Right hindlimb (tissue), 1 donor: ENCODE measurements around the gene SPEG.

Source experiments
- DNase-seq: peaks from one replicate; pipeline ENCODE4 v3.0.0-alpha.2; 2018

The SPEG gene

DNA sequence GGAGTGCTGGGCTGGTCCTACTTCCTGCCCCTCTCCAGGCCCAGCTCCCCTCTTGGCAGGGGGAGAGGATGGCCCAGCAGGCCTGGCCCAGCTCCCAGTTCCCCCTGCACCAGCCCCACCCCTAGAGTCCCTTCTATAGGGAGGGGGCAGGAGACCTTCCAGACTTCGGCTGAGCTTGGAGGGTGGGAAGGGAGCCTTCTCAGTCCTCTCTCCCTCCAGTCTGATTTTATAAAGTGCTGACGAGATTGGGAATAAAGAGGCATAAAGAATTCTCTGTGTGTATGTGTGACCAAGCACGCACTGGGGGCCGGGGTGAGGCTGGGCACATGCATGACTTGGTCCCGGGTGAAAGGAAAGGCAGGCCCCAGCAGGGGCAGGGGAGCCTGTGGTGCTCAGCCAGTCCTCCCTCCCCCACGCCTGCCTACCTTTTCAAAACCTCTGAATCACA lies 103.9 kb downstream of the SPEG start:
- peak; percentile 72 for DNase-seq

DNA sequence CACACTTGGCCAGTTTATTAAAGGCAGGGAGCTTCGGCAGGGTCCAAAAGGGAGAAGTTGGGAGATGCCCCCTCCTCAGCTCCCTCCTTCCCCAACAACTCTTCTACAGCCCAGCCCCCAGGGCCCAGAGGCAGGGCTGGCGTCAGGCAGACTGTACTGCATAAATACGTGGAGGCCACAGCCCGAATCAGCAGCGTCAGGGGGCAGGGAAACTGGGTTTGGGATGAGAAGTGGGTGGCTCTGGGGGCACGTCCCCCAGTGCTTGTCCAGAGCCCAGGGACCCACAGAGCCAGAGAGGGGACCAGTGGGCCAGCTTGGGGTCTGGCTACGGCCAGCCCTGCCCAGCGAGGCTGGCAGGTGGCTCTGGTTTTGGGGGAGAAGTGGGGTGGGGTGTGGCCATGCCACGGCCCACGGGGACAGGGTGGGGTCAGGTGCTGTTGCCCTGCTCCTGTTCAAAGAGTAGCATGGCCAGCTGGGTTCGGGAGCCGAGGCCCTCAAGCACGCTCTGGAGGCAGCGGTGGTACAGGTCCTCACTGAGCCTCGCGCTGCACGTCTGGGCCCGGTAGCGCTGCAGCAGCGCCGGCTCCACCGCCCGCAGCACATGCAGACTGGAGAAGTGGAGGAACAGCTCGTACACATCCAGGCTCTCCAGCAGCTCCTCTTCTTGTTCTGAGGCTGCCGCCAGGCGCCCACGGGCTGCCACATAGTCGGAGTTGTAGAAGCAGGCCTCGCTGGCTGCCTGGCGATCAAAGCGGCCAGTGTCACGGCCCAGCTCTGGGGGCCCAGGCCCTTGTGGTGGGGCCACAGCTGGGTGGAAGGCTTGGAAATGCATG lies 104.5 kb downstream of the SPEG start:
- no peak for DNase-seq

DNA sequence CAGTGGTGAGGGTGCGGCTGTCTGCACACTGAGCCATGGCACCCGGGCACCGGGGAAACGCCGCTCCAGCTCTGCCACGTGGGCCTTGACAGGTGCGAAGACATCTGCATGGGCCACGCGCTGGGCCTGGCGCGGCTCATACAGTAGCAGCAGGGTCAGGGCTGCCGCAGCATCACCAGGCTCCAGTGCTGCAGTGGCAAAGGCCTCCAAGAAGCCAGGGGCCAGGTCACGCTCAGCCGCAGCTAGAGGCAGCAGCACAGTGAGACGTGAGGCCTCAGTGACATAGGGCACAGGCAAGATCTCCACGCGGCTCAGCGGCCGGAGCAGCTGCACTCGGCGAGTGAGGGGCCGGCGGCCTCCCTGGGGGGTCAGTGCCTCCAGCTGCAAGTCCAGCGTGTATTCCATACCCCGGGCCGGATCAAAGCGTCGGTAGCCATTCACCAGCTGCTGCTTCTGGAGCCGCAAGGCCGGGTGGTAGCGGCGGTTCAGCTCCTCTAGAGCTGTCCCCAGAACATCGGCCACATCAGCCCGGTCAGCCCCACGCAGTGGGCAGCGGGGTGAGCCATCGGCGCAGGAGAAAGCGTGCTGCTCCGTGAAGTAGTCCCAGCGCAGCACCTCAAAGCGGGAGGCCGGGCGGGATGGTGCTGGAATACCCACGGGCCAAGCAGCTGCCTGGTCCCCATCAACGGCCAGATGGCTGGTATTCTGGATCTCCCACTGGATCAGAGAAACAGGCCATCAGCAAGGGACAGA lies 105.5 kb downstream of the SPEG start:
- DNase-seq, result no peak

GRCh38 chr2:219540784-219541504 lies 106.3 kb downstream of the SPEG start:
- DNase-seq, result no peak

DNA sequence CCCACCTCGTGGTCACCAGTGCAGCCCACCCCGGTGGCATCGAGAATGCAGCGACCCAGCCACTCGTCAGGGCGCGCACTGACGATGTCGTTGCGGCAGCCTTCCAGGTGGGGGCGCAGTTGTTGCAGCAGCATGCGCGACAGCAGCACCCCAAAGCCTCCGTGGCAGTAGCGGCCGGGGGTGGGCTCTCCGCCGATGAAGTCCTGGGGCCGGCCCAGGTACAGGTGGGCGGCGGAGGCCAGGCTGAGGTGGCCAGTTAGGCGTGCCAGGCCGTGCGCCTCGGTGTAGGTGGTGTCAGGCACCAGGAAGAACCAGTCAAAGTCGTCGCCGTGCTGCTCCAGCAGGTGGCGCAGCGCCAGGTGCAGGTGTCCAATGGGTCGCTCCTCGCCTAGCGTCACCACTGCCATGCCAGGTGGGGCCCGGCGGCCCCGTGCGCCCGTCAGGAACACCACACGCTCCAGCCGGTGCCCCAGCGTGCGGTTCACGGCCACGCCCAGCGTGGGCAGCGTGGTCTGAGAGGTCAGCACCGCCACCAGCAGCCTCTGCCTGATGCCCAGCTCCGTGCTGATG lies 107.1 kb downstream of the SPEG start:
- DNase-seq, result peak; percentile 85

DNA sequence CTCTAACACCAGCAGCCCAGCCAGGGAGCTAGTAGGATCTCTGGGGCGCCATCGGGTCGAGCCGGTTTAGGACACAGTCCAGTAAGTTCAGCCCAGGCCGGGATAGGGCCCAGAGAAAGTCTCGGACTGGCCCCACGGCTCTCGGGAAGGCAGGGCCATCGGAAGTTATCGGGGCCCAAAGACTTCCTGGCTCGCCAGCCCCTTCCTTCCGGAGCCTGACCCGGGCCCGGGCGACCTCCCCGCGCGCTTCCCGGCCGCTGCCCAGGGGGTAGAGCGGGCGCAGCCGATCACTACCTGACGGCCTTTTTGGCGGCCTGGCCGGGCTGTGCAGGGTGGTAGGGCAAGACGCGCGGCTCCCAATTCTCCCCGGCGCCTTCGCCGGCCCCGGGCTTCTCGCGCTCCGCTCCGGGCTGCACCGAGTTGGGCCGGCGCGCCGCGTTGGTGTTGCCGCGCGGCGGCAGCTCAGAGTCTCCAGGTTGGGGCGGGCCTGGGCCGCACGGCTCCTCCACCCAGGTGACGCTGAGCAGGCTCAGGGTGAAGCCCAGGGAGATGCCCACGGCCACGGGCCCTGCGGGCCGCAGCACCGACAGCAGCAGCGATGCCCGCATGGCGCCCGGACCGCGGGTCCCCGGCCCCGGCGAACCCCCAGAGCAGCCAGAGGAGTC lies 108.4 kb downstream of the SPEG start:
- DNase-seq, result no peak

- peak; percentile 99 for DNase-seq
These were observed 109.1 kb downstream of the SPEG start, which contains the start of the genes CHPF and TMEM198 for GRCh38 chr2:219543596-219544358. CHPF (minus strand) TSS chr2:219543809; CDS start chr2:219543538, 271 bp downstream. TMEM198 (plus strand) TSS chr2:219544028; CDS start chr2:219544728, 700 bp downstream.

DNA sequence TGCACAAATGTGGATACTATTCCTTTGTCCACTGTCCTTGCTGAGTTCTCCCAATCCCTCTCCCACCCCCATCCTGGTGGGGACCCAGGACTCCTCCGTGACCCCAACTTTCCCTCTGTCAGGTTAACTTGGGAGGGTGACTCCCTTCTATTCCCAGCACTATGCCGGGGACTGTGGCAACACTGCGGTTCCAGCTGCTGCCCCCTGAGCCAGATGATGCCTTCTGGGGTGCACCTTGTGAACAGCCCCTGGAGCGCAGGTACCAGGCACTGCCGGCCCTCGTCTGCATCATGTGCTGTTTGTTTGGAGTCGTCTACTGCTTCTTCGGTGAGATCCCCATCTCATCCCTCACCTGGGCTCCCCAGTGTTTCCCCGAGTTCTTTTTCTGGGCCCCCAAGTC lies 109.9 kb downstream of the SPEG start:
- DNase-seq, result no peak

DNA sequence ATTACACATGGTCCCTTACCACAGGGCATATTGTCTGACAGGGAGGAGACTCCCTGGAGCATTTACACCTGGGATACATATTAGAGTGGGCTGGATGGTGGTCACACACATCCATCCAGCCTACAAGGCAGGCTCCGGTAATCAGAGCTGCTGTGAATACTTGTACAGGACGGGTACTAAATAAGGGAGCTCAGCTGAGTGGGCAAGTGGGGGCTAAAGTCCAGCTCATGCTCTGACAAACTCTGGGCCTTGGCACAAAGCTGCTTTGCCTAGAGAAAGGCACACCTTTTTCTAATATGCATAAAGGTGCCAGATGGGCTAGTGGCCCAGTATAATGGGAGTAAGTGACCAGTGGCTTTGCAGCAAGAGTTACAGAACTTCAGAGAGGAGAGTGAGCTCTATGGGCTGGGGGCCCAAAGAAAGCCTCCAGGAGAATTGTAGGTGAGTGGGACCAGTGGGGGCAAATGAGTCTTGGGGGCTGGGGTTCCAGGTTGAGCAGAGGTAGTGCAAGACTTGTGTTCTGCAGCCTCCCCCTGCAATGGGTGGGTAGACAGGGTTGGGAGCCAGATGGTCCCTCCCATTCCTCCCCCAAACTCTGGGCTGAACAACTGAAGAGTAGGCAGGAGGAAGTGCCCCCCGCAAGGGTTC lies 110.8 kb downstream of the SPEG start:
- no peak for DNase-seq

GRCh38 chr2:219545943-219546352 lies 111.3 kb downstream of the SPEG start:
- DNase-seq, result no peak

- no peak for DNase-seq
These were observed 113.0 kb downstream of the SPEG start for GRCh38 chr2:219547621-219548020.
